HG03095 (cell line): Measurements from ENCODE around the gene HPS1.

Experiments used
- ATAC-seq: cut with Tn5 transposase; IDR thresholded peaks from one replicate; pipeline ENCODE4 v1.9.1; 2021; ENCODE audit warnings: moderate library complexity; ENCODE audit not compliant: unreplicated experiment

The HPS1 gene

DNA sequence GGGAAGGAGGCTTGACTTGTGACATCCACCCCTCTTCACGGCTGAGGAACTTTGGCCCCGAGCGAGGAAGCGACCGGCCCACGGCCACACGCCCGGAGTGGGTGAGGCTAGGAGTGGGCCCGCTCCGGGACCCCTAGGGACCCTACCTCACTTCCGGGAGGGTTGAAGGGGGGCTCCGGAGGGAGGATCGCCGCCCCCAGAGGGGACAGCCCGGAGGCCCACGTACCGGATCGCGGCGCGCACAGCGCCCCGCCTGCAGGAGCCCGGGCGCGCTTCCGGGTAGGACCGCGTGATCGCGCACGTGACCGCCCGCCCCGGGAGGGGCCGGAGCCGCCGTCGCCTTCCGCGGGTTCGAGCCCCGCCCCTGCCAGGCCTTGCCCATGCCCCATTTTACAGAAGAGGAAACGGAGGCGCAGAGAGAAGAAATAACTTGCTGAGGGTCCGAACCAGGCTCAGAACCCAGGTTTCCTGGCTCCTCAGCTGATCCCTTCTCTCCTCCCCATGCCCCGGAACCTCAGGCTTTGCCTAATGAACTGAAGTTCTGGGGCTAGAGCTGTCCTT is at the start of gene HPS1:
HPS1 (minus strand) TSS at position 275 of the 561 bp plus-strand sequence. CDS start 3,695 bp downstream, outside the sequence.
- peak; percentile 85 for ATAC-seq

GRCh38 chr10:98492763-98493162 is 46.0 kb upstream of the HPS1 start:
- ATAC-seq = no peak

DNA sequence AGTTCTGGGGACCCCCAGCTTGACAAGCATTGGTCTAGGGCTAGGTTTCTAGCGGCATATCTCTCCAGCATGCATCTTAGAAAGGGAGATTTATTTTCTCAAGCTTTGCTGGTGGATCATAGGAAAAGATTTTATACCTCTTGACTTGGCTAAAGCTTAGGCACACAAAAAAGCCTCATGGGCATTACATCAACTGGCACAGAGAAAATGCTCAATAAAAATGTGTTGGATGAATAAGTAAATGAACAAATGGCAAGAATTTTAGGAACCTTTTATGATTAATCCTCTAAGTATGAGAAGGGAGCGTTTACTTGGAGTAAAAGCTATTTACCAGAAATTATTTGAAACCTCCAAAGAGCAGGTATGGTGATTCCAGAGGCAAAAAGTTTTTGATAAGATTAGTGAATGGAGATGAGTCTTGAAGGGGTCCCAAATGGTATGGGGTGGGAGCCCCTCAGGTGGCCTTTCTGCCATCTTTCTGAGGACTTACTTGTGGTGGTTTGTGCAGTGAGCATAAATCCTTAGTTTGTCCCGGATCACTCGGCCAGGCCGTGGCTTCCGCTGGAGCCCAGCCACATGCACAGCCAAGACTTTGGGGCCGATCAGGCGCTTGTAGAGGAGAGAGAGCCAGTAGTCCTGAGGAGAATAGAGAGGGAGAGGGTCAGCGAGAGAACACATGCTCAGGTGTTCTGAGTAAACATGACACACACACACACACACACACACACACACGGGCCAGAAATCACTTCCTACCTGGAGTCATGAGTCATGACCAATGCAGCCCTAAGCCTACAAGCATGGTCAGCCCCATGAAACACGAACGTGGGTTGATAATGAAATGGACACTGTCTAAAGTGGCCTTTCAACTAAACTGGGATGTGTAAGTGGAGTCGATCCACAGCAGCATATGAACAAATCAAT is 43.1 kb upstream of the HPS1 start:
- no peak for ATAC-seq

DNA sequence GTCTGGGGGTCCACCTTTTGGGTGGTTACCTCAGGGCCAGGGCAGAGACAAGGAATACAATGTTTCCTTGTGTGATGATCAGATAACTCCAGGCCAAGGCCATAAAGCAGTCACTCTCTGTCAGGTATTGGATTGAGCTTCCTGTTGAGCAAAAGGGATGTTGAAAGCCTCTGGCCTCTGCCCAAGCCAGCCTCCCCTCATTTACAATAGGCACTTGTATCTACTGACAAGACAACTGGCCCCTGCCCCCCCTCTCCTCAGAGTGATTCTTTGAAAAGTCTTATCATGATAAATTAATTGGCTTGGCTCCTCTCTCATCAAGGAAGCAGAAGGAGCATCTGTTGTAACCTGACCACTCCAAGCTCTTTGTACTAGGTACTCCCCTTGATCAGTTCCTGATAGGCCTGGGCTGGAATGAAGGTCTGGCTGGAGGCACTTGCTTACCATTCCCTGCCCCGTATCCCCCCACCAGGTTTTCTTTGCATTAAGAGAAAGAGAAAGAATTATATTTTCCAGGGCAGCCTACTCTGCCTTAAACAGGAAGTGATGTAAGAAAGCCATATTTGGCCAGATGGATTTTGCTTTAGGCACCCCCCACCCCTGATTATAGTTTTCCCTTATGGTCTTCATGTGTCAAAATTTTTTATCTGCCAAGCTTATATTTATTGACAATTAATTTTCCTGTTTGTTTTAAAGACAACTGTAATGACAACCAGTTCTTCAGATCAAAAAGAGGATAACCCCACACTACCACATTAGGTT is 42.1 kb upstream of the HPS1 start:
- no peak for ATAC-seq

GRCh38 chr10:98487649-98488048 is 40.9 kb upstream of the HPS1 start:
- ATAC-seq = no peak

GRCh38 chr10:98486421-98486820 is 39.7 kb upstream of the HPS1 start:
- ATAC-seq = no peak

DNA sequence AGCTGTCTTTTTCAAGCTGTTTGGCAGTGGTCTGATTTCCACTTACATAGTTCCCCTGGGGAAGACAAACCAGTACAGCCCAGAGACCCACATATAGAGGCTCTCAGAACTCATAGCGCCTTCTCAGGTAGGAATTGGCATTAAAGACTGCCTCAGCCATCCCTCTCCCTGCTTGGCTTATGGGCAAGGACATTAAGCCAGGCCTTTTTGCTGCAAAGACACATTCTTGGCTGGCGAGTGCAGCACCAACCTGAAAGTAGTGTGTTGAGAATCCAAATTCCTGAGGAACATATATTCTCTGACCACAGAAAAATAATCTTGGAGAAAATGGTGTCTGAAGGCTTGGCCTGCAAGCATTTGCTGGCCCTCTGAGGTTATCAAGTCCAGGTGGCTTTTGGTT is 39.2 kb upstream of the HPS1 start:
- ATAC-seq = no peak

- no peak for ATAC-seq
Measured at GRCh38 chr10:98483658-98484057, 36.9 kb upstream of the HPS1 start.

GRCh38 chr10:98482096-98482495 is 35.4 kb upstream of the HPS1 start:
- ATAC-seq = no peak

DNA sequence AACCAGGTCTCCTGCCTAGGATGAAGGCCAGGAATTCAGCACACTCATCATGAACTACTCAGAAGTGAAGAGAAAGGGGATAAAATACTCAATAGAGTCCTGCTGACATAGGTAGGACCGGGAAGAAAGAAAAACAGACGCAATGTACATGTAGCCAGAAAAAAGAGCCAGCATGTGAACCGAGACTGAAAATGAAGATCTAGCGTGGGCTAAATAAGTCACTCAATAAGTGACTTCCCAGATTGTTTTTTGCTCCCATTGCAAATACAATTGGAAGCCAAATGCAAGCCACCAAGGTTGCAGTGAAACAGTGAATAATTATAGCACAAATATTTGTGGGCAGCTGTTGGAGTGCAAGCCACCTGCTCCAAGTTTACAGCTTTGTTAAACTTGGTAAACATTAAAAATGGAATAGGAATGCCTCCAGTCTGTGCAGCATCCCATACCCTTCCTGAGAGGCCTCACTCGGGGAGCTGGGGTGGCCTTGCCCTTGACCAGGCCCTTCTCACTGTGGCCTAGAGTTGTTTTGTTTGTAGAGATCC is 34.7 kb upstream of the HPS1 start:
- no peak for ATAC-seq

DNA sequence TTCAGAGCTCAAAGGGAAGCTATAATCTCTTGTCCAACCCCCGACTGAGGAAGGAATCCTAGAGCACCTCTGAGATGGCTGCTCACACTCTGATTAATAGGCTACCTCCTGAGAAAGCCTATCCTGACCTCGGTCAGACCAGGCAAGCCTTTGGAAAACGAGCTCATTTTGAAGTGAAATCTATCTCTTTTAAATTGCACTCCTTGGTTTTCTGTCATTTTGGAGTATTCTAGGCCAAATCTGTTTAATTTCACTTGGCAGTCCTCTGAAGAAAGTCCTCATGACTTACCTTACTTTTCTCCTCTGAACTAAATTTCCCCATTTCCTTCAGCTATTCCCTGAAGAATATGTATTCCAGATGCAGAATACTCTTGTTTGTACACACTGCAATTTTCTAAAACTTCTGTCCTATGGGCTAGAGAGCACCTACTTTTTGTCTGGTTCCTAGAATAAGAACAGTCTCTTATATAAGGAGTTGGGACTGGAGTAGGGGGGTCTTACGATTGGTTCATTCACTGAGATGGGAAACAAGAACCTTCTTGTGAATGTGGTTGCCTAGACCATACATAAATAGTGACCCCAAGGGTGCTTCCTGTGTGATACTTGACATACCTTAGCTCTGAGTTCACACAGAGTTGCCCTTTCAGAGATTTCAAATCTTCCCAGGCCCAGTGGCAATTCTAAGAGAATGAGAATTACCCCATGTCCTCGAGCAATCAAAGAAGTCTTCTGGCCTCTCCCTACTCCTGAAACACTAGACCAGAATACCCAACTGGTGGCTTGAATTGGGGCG is 31.9 kb upstream of the HPS1 start:
- ATAC-seq = no peak

DNA sequence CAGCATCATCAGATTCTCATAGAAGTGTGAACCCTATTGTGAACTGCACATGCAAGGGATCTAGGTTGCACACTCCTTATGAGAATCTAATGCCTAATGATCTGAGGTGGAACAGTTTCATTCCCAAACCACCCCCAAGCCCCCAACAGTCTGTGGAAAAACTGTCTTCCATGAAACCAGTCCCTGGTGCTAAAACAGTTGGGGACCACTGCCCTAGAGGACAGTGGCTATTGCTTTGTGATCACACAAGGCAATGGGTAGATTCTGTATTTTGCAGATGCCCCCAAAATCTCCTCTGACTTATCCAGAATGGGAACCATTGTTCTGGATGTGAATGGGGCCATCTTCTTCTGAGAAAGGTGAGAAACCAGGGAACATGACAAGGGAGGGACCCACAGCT is 31.1 kb upstream of the HPS1 start:
- ATAC-seq = no peak

DNA sequence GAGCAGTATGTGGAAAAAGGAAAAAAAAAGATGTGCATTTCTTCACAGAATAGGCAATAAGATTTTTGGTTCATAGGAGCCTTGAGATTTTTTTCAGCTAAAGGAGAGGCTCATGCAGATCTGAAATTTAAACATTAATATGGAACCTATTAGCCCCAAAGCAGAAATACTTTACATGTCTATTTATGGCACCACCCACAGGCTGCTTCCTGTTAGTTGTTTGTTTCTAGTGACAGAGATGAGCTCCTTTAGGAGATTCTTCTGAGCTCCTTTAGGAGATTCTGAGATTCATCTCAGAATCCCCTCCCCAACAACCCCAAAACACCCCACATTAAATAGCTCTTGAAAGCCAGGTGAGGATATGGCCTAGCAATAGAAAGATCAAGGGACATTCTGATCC is 27.9 kb upstream of the HPS1 start:
- peak; percentile 54 for ATAC-seq

- ATAC-seq = no peak
Measured at GRCh38 chr10:98472196-98472595, 25.5 kb upstream of the HPS1 start.

- no peak for ATAC-seq
Measured at GRCh38 chr10:98470850-98471249, 24.1 kb upstream of the HPS1 start.

DNA sequence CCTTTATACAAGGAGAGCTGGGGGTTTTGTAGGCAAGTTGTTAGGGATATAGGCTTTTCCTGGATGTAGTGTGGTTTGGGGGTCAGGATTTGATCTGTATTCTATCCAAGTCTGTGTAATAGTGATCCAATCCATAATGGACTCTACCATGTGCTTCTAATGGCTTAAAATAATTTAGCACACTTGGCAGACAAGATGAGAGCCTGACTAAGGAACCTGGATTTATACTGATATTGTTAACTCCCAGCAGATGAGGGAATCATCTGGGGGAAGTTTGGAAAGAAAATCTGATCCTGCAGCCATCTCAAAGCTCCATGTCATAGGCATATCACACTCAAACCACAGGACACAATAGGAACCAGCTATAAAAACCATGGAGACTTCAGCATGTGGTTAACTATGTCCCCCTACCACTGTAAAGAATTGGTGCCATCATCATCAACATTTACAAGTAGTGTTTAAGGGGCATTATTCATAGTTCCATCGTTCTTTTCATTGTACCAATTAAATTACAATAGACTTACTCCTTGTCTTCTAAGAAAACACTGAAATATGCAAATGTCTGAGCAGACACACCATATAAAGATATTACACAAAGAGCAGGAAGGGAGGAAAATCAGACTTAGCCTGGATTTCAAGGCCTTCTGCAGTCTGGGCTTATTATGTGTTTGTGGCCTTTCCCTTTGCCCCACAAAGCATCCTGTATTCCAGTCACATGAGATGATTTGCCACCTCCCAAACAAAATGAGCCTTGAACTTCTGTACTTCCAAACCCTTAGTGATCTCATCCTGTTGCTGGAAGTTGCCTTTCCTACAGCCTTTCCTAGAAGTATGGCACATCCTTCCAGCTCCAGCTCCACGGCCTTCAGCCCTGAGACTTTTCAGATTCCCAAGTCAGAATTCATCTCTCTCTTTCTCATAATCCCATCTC is 22.5 kb upstream of the HPS1 start:
- ATAC-seq = no peak

GRCh38 chr10:98467506-98468318 is 21.0 kb upstream of the HPS1 start:
- peak; percentile 93 for ATAC-seq

- no peak for ATAC-seq
Measured at GRCh38 chr10:98466861-98467505, 20.2 kb upstream of the HPS1 start.
